SK-N-SH treated with all-trans-retinoic acid at 6 μM for 48 hours (cell line): ENCODE data around the gene FAM43B.

Source experiments
- ATAC-seq: fragments of 200-7000 bp; cut with Tn5 transposase; 3 replicates; pipeline ENCODE4 v1.9.1; 2020; ENCODE audit warnings: mild to moderate bottlenecking, moderate library complexity
- ARNTL ChIP-seq: fragments of 450-650 bp; formaldehyde crosslinking; IDR thresholded peaks from 2 replicates; pipeline ENCODE4 v1.5.0; 2020; ENCODE audit warnings: low read depth, mild to moderate bottlenecking, moderate library complexity, borderline replicate concordance
- BACH2 ChIP-seq: fragments of 250-450 bp; sonication (Bioruptor Pico); IDR thresholded peaks from 2 replicates; pipeline ENCODE4 v1.9.0; 2021; ENCODE audit warnings: mild to moderate bottlenecking, borderline replicate concordance
- CREB5 ChIP-seq: fragments of 250-450 bp; sonication (Bioruptor Pico); IDR thresholded peaks from 2 replicates; pipeline ENCODE4 v1.5.1; 2020; ENCODE audit warnings: low read depth, mild to moderate bottlenecking, moderate library complexity
- CSDC2 ChIP-seq: fragments of 250-450 bp; sonication (Bioruptor Pico); IDR thresholded peaks from 2 replicates; pipeline ENCODE4 v1.5.0; 2020; ENCODE audit warnings: mild to moderate bottlenecking, moderate library complexity
- ESRRG ChIP-seq: fragments of 250-450 bp; sonication (Bioruptor Pico); IDR thresholded peaks from 2 replicates; pipeline ENCODE4 v1.6.1; 2021; ENCODE audit warnings: mild to moderate bottlenecking
- GLIS3 ChIP-seq: fragments of 250-450 bp; sonication (Bioruptor Pico); IDR thresholded peaks from 2 replicates; pipeline ENCODE4 v1.5.0; 2020; ENCODE audit warnings: mild to moderate bottlenecking, moderate library complexity
- ISL1 ChIP-seq: fragments of 250-450 bp; sonication (Bioruptor Pico); IDR thresholded peaks from 2 replicates; pipeline ENCODE4 v2.1.2; 2022; ENCODE audit warnings: mild to moderate bottlenecking, moderate library complexity
- OSR1 ChIP-seq: fragments of 250-450 bp; sonication (Bioruptor Pico); IDR thresholded peaks from 2 replicates; pipeline ENCODE4 v1.8.0; 2022; ENCODE audit warnings: moderate library complexity, mild to moderate bottlenecking, inconsistent platforms
- POU6F1 ChIP-seq: fragments of 250-450 bp; sonication (Bioruptor Pico); IDR thresholded peaks from 2 replicates; pipeline ENCODE4 v1.8.0; 2021; ENCODE audit warnings: low read depth, mild to moderate bottlenecking, moderate library complexity, borderline replicate concordance
- PPARA ChIP-seq: fragments of 250-450 bp; sonication (Bioruptor Pico); IDR thresholded peaks from 2 replicates; pipeline ENCODE4 v1.5.0; 2020; ENCODE audit warnings: mild to moderate bottlenecking, borderline replicate concordance
- SNAI2 ChIP-seq: fragments of 250-450 bp; sonication (Bioruptor Pico); IDR thresholded peaks from 2 replicates; pipeline ENCODE4 v1.5.0; 2020; ENCODE audit warnings: mild to moderate bottlenecking, moderate library complexity
- TCF4 ChIP-seq: fragments of 250-450 bp; sonication (Bioruptor Pico); IDR thresholded peaks from 2 replicates; pipeline ENCODE4 v1.8.0; 2021; ENCODE audit warnings: mild to moderate bottlenecking, moderate library complexity, borderline replicate concordance
- TOX ChIP-seq: fragments of 250-450 bp; sonication (Bioruptor Pico); IDR thresholded peaks from 2 replicates; pipeline ENCODE4 v1.8.0; 2021; ENCODE audit warnings: mild to moderate bottlenecking, moderate library complexity, borderline replicate concordance
- TSHZ2 ChIP-seq: fragments of 250-450 bp; sonication (Bioruptor Pico); IDR thresholded peaks from 2 replicates; pipeline ENCODE4 v1.5.0; 2020; ENCODE audit warnings: mild to moderate bottlenecking, moderate library complexity
- ZC3H10 ChIP-seq: fragments of 250-450 bp; sonication (Bioruptor Pico); IDR thresholded peaks from 2 replicates; pipeline ENCODE4 v1.5.1; 2021; ENCODE audit warnings: mild to moderate bottlenecking, moderate library complexity
- ZFP3 ChIP-seq: fragments of 250-450 bp; sonication (Bioruptor Pico); IDR thresholded peaks from 2 replicates; pipeline ENCODE4 v1.5.0; 2020; ENCODE audit warnings: mild to moderate bottlenecking, moderate library complexity
- ZFP30 ChIP-seq: fragments of 450-650 bp; formaldehyde crosslinking; IDR thresholded peaks from 2 replicates; pipeline ENCODE4 v1.5.0; 2022; ENCODE audit warnings: mild to moderate bottlenecking, moderate library complexity
- ZNF565 ChIP-seq: fragments of 450-650 bp; formaldehyde crosslinking; conservative IDR thresholded peaks from 2 replicates; pipeline ENCODE4 v1.5.0; 2020; ENCODE audit warnings: low read depth, mild to moderate bottlenecking, moderate library complexity
- ZNF70 ChIP-seq: fragments of 450-650 bp; formaldehyde crosslinking; IDR thresholded peaks from 2 replicates; pipeline ENCODE4 v1.5.0; 2020; ENCODE audit warnings: mild to moderate bottlenecking, moderate library complexity
- ZNF8 ChIP-seq: fragments of 450-650 bp; formaldehyde crosslinking; IDR thresholded peaks from 2 replicates; pipeline ENCODE4 v1.5.0; 2020; ENCODE audit warnings: mild to moderate bottlenecking, moderate library complexity

The FAM43B gene

GRCh38 chr1:20593756-20594155, 41.4 kb downstream of the FAM43B start:
- ATAC-seq = no peak
- TF ChIP-seq POU6F1 (CRISPR knock-in tag) (no peak), ZFP30 (CRISPR knock-in tag) (no peak), SNAI2 (no peak), ZFP3 (CRISPR knock-in tag) (no peak), TSHZ2 (CRISPR knock-in tag) (no peak), PPARA (CRISPR knock-in tag) (no peak), ZNF8 (CRISPR knock-in tag) (no peak), ZNF70 (CRISPR knock-in tag) (no peak), CSDC2 (CRISPR knock-in tag) (no peak), OSR1 (CRISPR knock-in tag) (no peak), BACH2 (CRISPR knock-in tag) (no peak), ESRRG (no peak), ISL1 (CRISPR knock-in tag) (no peak), ARNTL (CRISPR knock-in tag) (no peak), ZC3H10 (CRISPR knock-in tag) (no peak), GLIS3 (no peak)

GRCh38 chr1:20594746-20595145, 42.4 kb downstream of the FAM43B start:
- TF ChIP-seq SNAI2 = no peak
- no peak for TF ChIP-seq CREB5 (CRISPR knock-in tag)
- TF ChIP-seq TSHZ2 (CRISPR knock-in tag) = no peak
- TF ChIP-seq OSR1 (CRISPR knock-in tag) = no peak
- TF ChIP-seq ZC3H10 (CRISPR knock-in tag) = no peak
- no peak for TF ChIP-seq PPARA (CRISPR knock-in tag)
- no peak for TF ChIP-seq ZNF8 (CRISPR knock-in tag)
- TF ChIP-seq ARNTL (CRISPR knock-in tag) = no peak
- TF ChIP-seq ZFP3 (CRISPR knock-in tag) = no peak
- no peak for TF ChIP-seq ISL1 (CRISPR knock-in tag)
- TF ChIP-seq TOX = no peak
- no peak for TF ChIP-seq GLIS3
- TF ChIP-seq TCF4 = no peak
- no peak for TF ChIP-seq ESRRG
- no peak for TF ChIP-seq ZNF70 (CRISPR knock-in tag)
- no peak for TF ChIP-seq POU6F1 (CRISPR knock-in tag)
- TF ChIP-seq ZNF565 (CRISPR knock-in tag) = no peak
- TF ChIP-seq, all 23 proteins: peak for 0
- ATAC-seq = no peak

- no peak for ATAC-seq
Observed at GRCh38 chr1:20596106-20596505, 43.7 kb downstream of the FAM43B start.

More at GRCh38 chr1:20596106-20596505, 43.7 kb downstream of the FAM43B start:
- TF ChIP-seq TOX = no peak
